HG02973 (cell line): ENCODE data around the gene TXLNA.

Source experiments
- ATAC-seq: cut with Tn5 transposase; IDR thresholded peaks from one replicate; pipeline ENCODE4 v1.9.1; 2021; ENCODE audit warnings: moderate library complexity; ENCODE audit not compliant: unreplicated experiment

The TXLNA gene

DNA sequence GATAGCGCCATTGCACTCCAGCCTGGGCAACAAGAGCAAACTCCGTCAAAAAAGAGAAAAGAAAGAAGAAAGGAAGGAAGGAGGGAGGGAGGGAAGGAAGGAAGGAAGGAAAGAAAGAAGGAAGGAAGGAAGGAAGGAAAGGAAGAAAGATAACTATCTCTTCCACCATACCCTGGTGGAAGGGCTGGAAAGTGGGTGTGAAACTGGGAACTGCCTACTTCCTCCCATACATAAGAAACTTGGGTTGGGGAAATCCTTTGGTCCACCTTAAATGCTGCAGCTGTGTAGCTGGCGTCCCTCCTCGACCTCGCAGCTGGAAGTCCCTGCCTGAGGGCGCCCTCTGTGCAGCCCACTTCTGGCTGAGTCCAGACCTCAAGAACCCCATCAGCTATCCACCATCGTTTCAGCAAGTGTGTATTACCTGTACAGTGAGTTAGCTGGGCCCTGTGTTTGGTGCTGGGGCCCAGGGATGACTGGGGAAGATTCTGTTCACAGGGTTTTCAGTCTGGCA, 62.9 kb downstream of the TXLNA start:
- ATAC-seq: no peak

DNA sequence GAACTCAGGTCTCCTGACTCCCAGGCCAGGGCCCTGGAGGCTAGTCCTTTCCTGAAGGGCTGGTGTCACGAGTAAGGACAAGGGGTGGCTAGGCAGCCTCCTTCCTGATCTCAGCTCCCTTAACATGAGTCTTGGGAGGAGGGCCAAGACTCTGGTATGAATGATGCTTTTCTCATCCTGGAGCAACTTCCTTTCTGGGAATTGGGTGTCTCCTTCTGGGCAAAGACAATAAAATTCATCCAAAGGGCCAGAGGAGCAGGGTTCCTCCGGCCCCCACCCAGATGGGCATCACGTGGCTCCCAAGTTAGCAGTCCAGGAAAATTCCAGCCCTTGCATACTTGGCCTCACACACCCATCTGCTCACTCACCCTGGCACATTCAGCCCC, 67.4 kb downstream of the TXLNA start, which contains the start of gene FAM167B:
TSS of gene FAM167B (plus strand) at position 335 of the 386 bp plus-strand sequence. CDS start 200 bp downstream, outside the sequence.
- ATAC-seq: no peak

DNA sequence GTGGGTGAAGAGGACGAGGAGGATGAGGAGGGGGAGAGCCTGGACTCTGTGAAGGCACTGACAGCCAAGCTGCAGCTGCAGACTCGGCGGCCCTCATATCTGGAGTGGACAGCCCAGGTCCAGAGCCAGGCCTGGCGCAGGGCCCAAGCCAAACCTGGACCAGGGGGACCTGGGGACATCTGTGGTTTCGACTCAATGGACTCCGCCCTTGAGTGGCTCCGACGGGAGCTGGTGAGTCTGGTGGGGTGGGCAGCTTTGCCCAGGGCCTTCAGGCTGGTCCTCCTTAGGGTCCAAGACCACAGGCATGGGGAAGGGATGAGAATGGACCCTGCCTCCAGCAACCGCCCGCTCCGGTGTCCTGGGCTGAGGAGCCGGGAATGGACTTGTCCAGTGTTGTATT, 68.0 kb downstream of the TXLNA start:
- ATAC-seq: no peak
